Vagina (tissue), 2 donors: ENCODE data around the gene ZNF23. TPM values are rescaled to one million over a fixed set of nuclear protein-coding genes. Genes with fewer than 3 reads are reported as not detected.

ENCODE experiments used
- DNase-seq, 2 donors: peaks; one replicate each; pipeline ENCODE4 v3.0.0-alpha.2; 2017; ENCODE audit errors: extremely low spot score in 2 of 2
- H3K27ac ChIP-seq: fragments of 200-600 bp; sonication (generic); one replicate; pipeline ENCODE4 v1.5.1; 2019
- H3K27me3 ChIP-seq: fragments of 200-600 bp; sonication (generic); one replicate; pipeline ENCODE4 v1.5.1; 2019
- H3K36me3 ChIP-seq, 2 donors: fragments of 200-600 bp; sonication (generic); one replicate each; pipeline ENCODE4 v1.5.1; 2017 to 2019
- H3K4me1 ChIP-seq: fragments of 200-600 bp; sonication (generic); one replicate; pipeline ENCODE4 v1.5.1; 2019
- H3K4me3 ChIP-seq, 2 donors: fragments of 200-600 bp; sonication (generic); 1 replicate in 1 of 2; 2 replicates in 1 of 2; pipeline ENCODE4 v1.5.1; 2016 to 2019
- H3K9me3 ChIP-seq: fragments of 200-600 bp; sonication (generic); one replicate; pipeline ENCODE4 v1.5.1; 2019
- CTCF ChIP-seq, 3 experiments: fragments of 450-650 bp in 2 of 3; fragments of 200-600 bp in 1 of 3; sonication (generic) in 1 of 3; IDR thresholded peaks; one replicate each; pipeline ENCODE4 v1.5.1; 2017 to 2019; ENCODE audit warnings: antibody characterized with exemption in 3 of 3, mild to moderate bottlenecking in 2 of 3, moderate library complexity in 2 of 3
- POLR2A ChIP-seq, 2 donors: fragments of 450-650 bp; IDR thresholded peaks; one replicate each; pipeline ENCODE4 v1.6.1; 2017; ENCODE audit warnings: antibody characterized with exemption in 2 of 2, mild to moderate bottlenecking in 2 of 2, moderate library complexity in 2 of 2
- POLR2AphosphoS5 ChIP-seq, 2 donors: sonication (generic); formaldehyde crosslinking; IDR thresholded peaks; one replicate each; pipeline ENCODE4 v1.9.0; 2017; ENCODE audit warnings: antibody characterized with exemption in 2 of 2, mild to moderate bottlenecking in 2 of 2, low read depth in 1 of 2; ENCODE audit not compliant: insufficient read depth in 1 of 2
- intact Hi-C: fragments of 100-400 bp; cut with DNase I; formaldehyde crosslinking; loops from one replicate; pipeline ENCODE4 v1.15.1; 2023
- total RNA-seq: library from RNA; depleted of rRNA; stranded (reverse); fragments of >200 nt; gene quantifications from one replicate; pipeline ENCODE4 v1.2.3, GENCODE V29; 2016

The ZNF23 gene
- total RNA-seq, 1 donor from 2014 or later, result 7.1 TPM

GRCh38 chr16:71440669-71441347 is 21.2 kb downstream of the ZNF23 start:
- no peak for TF ChIP-seq POLR2A (IDR thresholded peaks at IDR 0.05)
- no peak for TF ChIP-seq POLR2AphosphoS5 (IDR thresholded peaks at IDR 0.05; ENCODE audit: insufficient read depth in 1 of 2, low read depth in 1 of 2)
- TF ChIP-seq CTCF (IDR thresholded peaks at IDR 0.05), result no peak
- intact Hi-C loops, result no loop called here

GRCh38 chr16:71439523-71439922 is 22.5 kb downstream of the ZNF23 start:
- H3K9me3 ChIP-seq, result peaks cover 5% of the 10 kb centered on the region
- H3K27me3 ChIP-seq, result no peaks in the 10 kb centered on the region
- no peaks in the 10 kb centered on the region for H3K4me1 ChIP-seq
- intact Hi-C loops, result loop anchor here (1.0 kb wide), 1 partner anchor 44 kb away; no protein-coding TSS in a partner anchor
- no peak overlapping the region for H3K4me3 ChIP-seq
- TF ChIP-seq POLR2AphosphoS5 (IDR thresholded peaks at IDR 0.05; ENCODE audit: insufficient read depth in 1 of 2, low read depth in 1 of 2) (no peak), CTCF (IDR thresholded peaks at IDR 0.05) (no peak), POLR2A (IDR thresholded peaks at IDR 0.05) (no peak)
- no peak for DNase-seq
- no peaks in the 10 kb centered on the region for H3K36me3 ChIP-seq
- H3K27ac ChIP-seq, result no peak overlapping the region

More at GRCh38 chr16:71440669-71441347, 21.2 kb downstream of the ZNF23 start:
- H3K4me3 ChIP-seq, result no peak overlapping the region
- H3K4me1 ChIP-seq, result no peaks in the 10 kb centered on the region
- DNase-seq, result no peak
- H3K36me3 ChIP-seq, result no peaks in the 10 kb centered on the region
- H3K27me3 ChIP-seq, result no peaks in the 10 kb centered on the region
- H3K9me3 ChIP-seq, result peaks cover 14% of the 10 kb centered on the region
- no peak overlapping the region for H3K27ac ChIP-seq

GRCh38 chr16:71436473-71436872 is 25.6 kb downstream of the ZNF23 start:
- no peaks in the 10 kb centered on the region for H3K4me1 ChIP-seq
- DNase-seq, result no peak

GRCh38 chr16:71432906-71433305 is 29.1 kb downstream of the ZNF23 start:
- Histone ChIP-seq H3K4me1 (no peaks in the 10 kb centered on the region), H3K36me3 (no peaks in the 10 kb centered on the region), H3K27ac (no peak overlapping the region), H3K27me3 (no peaks in the 10 kb centered on the region), H3K9me3 (no peaks in the 10 kb centered on the region), H3K4me3 (no peak overlapping the region)
- no peak for DNase-seq
- intact Hi-C loops, result no loop called here
- no peak for TF ChIP-seq POLR2AphosphoS5 (IDR thresholded peaks at IDR 0.05; ENCODE audit: insufficient read depth in 1 of 2, low read depth in 1 of 2)
- TF ChIP-seq CTCF (IDR thresholded peaks at IDR 0.05), result no peak
- no peak for TF ChIP-seq POLR2A (IDR thresholded peaks at IDR 0.05)

More at GRCh38 chr16:71436473-71436872, 25.6 kb downstream of the ZNF23 start:
- H3K36me3 ChIP-seq, result no peaks in the 10 kb centered on the region
- H3K27ac ChIP-seq, result no peak overlapping the region
- no peaks in the 10 kb centered on the region for H3K27me3 ChIP-seq
- intact Hi-C loops, result no loop called here
- no peak overlapping the region for H3K4me3 ChIP-seq
- no peaks in the 10 kb centered on the region for H3K9me3 ChIP-seq
- TF ChIP-seq POLR2AphosphoS5 (IDR thresholded peaks at IDR 0.05; ENCODE audit: insufficient read depth in 1 of 2, low read depth in 1 of 2) (no peak), POLR2A (IDR thresholded peaks at IDR 0.05) (no peak), CTCF (IDR thresholded peaks at IDR 0.05) (no peak)

- no peak for DNase-seq
- intact Hi-C loops, result no loop called here
- no peak for TF ChIP-seq POLR2A (IDR thresholded peaks at IDR 0.05)
- no peak for TF ChIP-seq POLR2AphosphoS5 (IDR thresholded peaks at IDR 0.05; ENCODE audit: insufficient read depth in 1 of 2, low read depth in 1 of 2)
- no peak for TF ChIP-seq CTCF (IDR thresholded peaks at IDR 0.05)
Observed at GRCh38 chr16:71431991-71432390, 30.1 kb downstream of the ZNF23 start.

More at GRCh38 chr16:71431991-71432390, 30.1 kb downstream of the ZNF23 start:
- Histone ChIP-seq H3K4me3 (no peak overlapping the region), H3K36me3 (no peaks in the 10 kb centered on the region), H3K4me1 (no peaks in the 10 kb centered on the region), H3K27ac (no peak overlapping the region), H3K9me3 (no peaks in the 10 kb centered on the region), H3K27me3 (no peaks in the 10 kb centered on the region)
